IPS DF 6.9 (cell line): Measurements from ENCODE around the gene TRMT112.
A peak's percentile ranks its signal among the peaks of the same experiment; 100 is the strongest.
"Not testable (repeated sequence)": the region's sequence is repeated elsewhere in the genome, so short reads cannot be mapped to it uniquely, and the experiment has no call there.

Experiments
- DNase-seq: peaks from one replicate; pipeline ENCODE4 v3.0.0-alpha.2; 2013; ENCODE audit warnings: low read depth, low spot score
- H3K27ac ChIP-seq: one replicate; pipeline ENCODE4 v1.5.1; 2013; ENCODE audit warnings: low read length, control low read depth
- H3K27me3 ChIP-seq: 2 replicates; pipeline ENCODE4 v1.6.1; 2013; ENCODE audit warnings: mild to moderate bottlenecking, low read length; ENCODE audit not compliant: control insufficient read depth, insufficient read depth
- H3K36me3 ChIP-seq: 2 replicates; pipeline ENCODE4 v1.6.1; 2013; ENCODE audit warnings: low read length; ENCODE audit not compliant: control insufficient read depth, insufficient read depth
- H3K4me1 ChIP-seq: 2 replicates; pipeline ENCODE4 v1.6.1; 2013; ENCODE audit warnings: low read length; ENCODE audit not compliant: control insufficient read depth, insufficient read depth
- H3K4me3 ChIP-seq: 2 replicates; pipeline ENCODE4 v1.5.1; 2013; ENCODE audit warnings: mild to moderate bottlenecking, low read length
- H3K9me3 ChIP-seq: 2 replicates; pipeline ENCODE4 v1.6.1; 2013; ENCODE audit warnings: low read length, inconsistent platforms; ENCODE audit not compliant: control insufficient read depth, insufficient read depth
- WGBS: extraction: QIAGEN DNeasy Blood & Tissue Kit; methylation state at CpG from one replicate; pipeline ENCODE4 v1.1.7; 2013; ENCODE audit warnings: mixed read lengths, missing lambda C conversion rate; ENCODE audit not compliant: insufficient read length, insufficient coverage; 5-methylcytosine and 5-hydroxymethylcytosine counted together

The TRMT112 gene

DNA sequence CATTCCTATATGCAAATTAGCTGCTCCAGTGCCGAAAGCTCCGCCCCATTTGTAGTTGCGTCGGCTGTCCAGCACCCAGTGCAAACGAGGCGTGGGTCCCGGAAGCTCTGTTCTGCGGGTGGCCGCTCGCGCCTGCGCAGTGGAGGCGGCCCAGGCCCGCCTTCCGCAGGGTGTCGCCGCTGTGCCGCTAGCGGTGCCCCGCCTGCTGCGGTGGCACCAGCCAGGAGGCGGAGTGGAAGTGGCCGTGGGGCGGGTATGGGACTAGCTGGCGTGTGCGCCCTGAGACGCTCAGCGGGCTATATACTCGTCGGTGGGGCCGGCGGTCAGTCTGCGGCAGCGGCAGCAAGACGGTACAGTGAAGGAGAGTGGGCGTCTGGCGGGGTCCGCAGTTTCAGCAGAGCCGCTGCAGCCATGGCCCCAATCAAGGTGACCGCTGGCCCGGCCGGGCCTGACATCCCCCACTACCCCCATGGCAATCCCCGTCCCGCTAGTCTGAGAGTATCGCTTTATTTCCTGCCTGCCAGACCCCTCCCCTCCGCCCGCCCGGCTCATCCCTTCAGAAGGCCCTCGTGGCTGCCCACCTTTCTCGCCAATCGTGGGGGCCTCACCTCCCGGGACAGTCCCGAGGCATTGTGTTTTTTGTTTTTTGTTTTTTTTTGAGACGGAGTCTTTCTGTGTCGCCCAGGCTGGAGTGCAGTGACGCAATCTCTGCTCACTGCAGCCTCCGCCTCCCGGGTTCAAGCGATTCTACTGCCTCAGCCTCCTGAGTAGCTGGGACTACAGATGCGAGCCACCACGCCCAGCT, 804 bp upstream of the TRMT112 start, which contains the start of gene PRDX5:
TSS of gene PRDX5 (plus strand) at position 161 of the 805 bp plus-strand sequence. CDS start at position 256, 95 bp downstream.
- Histone ChIP-seq H3K9me3 (no peaks in the 10 kb centered on the region), H3K27me3 (no peaks in the 10 kb centered on the region), H3K36me3 (peaks cover 18% of the 10 kb centered on the region), H3K27ac (no peak within 1 kb of the TSS), H3K4me3 (peak within 1 kb of the TSS; percentile 67), H3K4me1 (peaks cover 3% of the 10 kb centered on the region; the same call in 1 of the 2 replicates)
- no CpG with 5 or more reads among the region's 61 CpGs for WGBS
- DNase-seq = no peak

DNA sequence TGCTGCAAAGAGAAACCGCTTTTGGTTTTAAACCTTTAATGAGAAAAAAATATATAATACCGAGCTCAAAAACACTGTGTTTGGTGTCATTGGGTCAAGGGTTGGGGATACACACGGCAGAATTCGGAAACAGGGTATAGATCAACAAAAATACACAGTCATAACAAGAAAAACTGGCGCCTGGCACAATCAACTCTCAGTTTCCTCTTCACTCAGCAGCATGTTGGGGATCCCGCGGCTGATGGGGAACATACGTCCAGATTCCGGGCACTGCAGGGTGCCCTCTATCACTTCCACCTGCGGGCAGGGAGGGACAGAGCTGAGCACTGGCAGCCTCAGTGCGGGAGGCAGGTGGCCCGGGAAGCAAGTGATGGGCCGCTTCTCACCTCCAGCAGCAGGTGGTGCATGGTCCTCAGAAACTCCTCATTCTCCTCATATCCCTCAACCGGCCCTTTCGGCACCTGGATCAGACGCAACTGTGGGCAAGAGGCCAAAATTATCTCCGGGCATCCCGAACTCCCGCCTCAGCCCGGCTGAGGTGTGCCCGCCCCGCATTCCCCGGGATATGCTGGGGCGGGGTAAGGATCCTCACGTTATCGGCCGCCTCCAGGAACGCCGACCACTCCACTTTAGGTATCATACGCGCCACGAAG, 561 bp downstream of the TRMT112 start:
- H3K4me1 ChIP-seq = peaks cover 3% of the 10 kb centered on the region; the same call in 1 of the 2 replicates
- H3K27me3 ChIP-seq = no peaks in the 10 kb centered on the region
- no CpG with 5 or more reads among the region's 32 CpGs for WGBS
- H3K9me3 ChIP-seq = no peaks in the 10 kb centered on the region
- peaks cover 11% of the 10 kb centered on the region for H3K36me3 ChIP-seq
- H3K27ac ChIP-seq = no peak overlapping the region
- no peak for DNase-seq
- H3K4me3 ChIP-seq = peak overlapping the region; percentile 67; the same call in 1 of the 2 replicates

- not testable (repeated sequence) for H3K36me3 ChIP-seq, H3K27ac ChIP-seq, DNase-seq, H3K9me3 ChIP-seq, H3K4me3 ChIP-seq, H3K27me3 ChIP-seq, H3K4me1 ChIP-seq
- WGBS = no CpG with 5 or more reads among the region's 25 CpGs
These were observed 1.5 kb downstream of the TRMT112 start for GRCh38 chr11:64315667-64316526.

DNA sequence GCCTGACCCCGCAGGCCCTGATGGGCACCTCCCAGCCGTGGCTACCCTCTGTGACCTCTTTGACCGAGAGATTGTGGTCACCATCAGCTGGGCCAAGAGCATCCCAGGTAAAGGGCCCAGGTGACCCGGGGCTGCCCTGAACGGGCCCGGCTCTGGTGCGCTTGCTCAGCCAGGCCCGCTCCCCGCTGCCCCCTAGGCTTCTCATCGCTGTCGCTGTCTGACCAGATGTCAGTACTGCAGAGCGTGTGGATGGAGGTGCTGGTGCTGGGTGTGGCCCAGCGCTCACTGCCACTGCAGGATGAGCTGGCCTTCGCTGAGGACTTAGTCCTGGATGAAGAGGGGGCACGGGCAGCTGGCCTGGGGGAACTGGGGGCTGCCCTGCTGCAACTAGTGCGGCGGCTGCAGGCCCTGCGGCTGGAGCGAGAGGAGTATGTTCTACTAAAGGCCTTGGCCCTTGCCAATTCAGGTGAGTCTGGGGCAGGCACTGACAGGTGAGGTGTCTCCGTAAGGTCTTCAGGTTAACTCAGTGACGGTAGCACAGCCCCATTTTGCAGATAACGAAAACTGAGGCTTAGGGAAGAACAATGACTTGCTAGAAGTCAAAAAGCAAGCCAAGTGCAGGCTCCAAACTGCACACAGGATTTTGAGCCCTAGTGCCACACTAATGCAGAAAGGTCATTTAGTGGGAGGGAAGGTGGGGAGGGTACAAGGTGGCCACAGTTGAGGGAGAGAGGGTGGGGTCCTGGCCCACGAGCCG, 2.4 kb downstream of the TRMT112 start:
- H3K36me3 ChIP-seq = peaks cover 4% of the 10 kb centered on the region
- WGBS = no CpG with 5 or more reads among the region's 24 CpGs
- no peaks in the 10 kb centered on the region for H3K27me3 ChIP-seq
- H3K9me3 ChIP-seq = no peaks in the 10 kb centered on the region
- DNase-seq = no peak
- H3K4me3 ChIP-seq = no peak overlapping the region
- H3K4me1 ChIP-seq = peaks cover 3% of the 10 kb centered on the region; the same call in 1 of the 2 replicates
- no peak overlapping the region for H3K27ac ChIP-seq

DNA sequence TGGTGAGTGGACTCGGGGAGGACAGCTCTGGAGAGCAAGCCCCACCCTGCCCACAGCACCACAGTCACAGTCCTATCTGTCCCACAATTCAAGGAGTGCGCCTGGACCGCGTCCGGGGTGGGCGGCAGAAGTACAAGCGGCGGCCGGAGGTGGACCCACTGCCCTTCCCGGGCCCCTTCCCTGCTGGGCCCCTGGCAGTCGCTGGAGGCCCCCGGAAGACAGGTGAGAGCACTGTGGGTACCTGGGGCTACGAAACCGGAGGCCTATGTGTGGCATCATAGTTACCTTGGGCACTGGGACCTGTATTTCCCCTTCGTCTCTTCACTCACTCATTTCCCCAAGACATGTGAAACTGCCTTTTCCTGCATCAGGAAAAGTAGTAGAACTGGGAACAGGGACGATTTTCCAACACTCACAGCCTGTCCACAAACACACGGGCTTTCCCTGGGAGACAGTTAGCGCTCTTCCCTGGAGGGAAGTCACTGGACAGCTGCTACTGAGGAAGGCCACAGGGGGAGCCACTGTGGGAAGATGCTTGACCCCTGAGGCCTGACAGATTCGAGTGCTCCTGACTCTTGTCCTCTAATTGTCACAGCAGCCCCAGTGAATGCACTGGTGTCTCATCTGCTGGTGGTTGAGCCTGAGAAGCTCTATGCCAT, 3.1 kb downstream of the TRMT112 start:
- Histone ChIP-seq H3K4me3 (no peak overlapping the region), H3K9me3 (no peaks in the 10 kb centered on the region), H3K36me3 (peaks cover 4% of the 10 kb centered on the region), H3K27me3 (no peaks in the 10 kb centered on the region), H3K27ac (no peak overlapping the region), H3K4me1 (peaks cover 3% of the 10 kb centered on the region; the same call in 1 of the 2 replicates)
- no peak for DNase-seq
- whole genome bisulfite sequencing = no CpG with 5 or more reads among the region's 19 CpGs

- H3K27me3 ChIP-seq = no peaks in the 10 kb centered on the region
- no peak overlapping the region for H3K4me3 ChIP-seq
- no CpG with 5 or more reads among the region's 18 CpGs for WGBS
- no peak for DNase-seq
- H3K4me1 ChIP-seq = no peaks in the 10 kb centered on the region
- H3K36me3 ChIP-seq = peaks cover 4% of the 10 kb centered on the region
- no peak overlapping the region for H3K27ac ChIP-seq
- no peaks in the 10 kb centered on the region for H3K9me3 ChIP-seq
These were observed 3.7 kb downstream of the TRMT112 start for GRCh38 chr11:64313491-64314145.

- Histone ChIP-seq H3K27me3 (no peaks in the 10 kb centered on the region), H3K27ac (no peak overlapping the region), H3K9me3 (no peaks in the 10 kb centered on the region), H3K4me1 (no peaks in the 10 kb centered on the region), H3K36me3 (peaks cover 4% of the 10 kb centered on the region), H3K4me3 (no peak overlapping the region)
- DNase-seq = no peak
- no CpG with 5 or more reads among the region's 10 CpGs for WGBS
These were observed 4.4 kb downstream of the TRMT112 start for GRCh38 chr11:64312947-64313346.

DNA sequence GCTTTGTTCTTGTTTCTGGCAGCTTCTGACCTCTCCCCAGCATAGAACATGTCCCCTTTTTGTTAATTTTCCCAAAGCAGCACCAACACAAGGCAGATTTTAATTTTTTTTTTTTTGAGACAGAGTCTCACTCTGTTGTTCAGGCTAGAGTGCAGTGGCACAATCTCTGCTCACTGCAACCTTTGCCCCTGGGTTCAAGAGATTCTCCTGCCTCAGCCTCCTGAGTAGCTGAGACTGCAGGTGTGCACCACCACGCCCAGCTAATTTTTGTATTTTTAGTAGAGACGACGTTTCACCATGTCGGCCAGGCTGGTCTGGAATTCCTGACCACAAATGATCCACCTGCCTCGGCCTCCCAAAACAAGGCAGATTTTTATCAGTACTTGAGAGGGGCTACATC, 9.6 kb downstream of the TRMT112 start:
- WGBS = no CpG with 5 or more reads among the region's 5 CpGs
- H3K27me3 ChIP-seq, H3K4me3 ChIP-seq, H3K4me1 ChIP-seq, H3K9me3 ChIP-seq, H3K27ac ChIP-seq, DNase-seq, H3K36me3 ChIP-seq: not testable (repeated sequence)
